GM23338 (cell line): ENCODE data around the gene PLXND1. TPM values are rescaled to one million over a fixed set of nuclear protein-coding genes. Genes with fewer than 3 reads are reported as not detected.
A peak's percentile ranks its signal among the peaks of the same experiment; 100 is the strongest.

ENCODE experiments used
- ATAC-seq: fragments of 200-7000 bp; cut with Tn5 transposase; 3 replicates; pipeline ENCODE4 v1.9.1; 2020
- DNase-seq: peaks from one replicate; pipeline ENCODE4 v3.0.0-alpha.2; 2015; ENCODE audit warnings: low spot score
- H2AFZ ChIP-seq: fragments of 200-600 bp; sonication (generic); 2 replicates; pipeline ENCODE4 v1.8.0; 2016; ENCODE audit warnings: antibody characterized with exemption, mild to moderate bottlenecking, moderate library complexity
- H3F3A ChIP-seq: fragments of 200-600 bp; sonication (generic); replicated peaks from 2 replicates; pipeline ENCODE4 v1.8.0; 2017; ENCODE audit warnings: antibody characterized with exemption, mixed run types, low read depth
- H3K27ac ChIP-seq: fragments of 200-600 bp; sonication (generic); 2 replicates; pipeline ENCODE4 v1.6.1; 2016; ENCODE audit warnings: low read depth
- H3K27me3 ChIP-seq: fragments of 200-600 bp; sonication (generic); 2 replicates; pipeline ENCODE4 v1.8.0; 2016; ENCODE audit warnings: mild to moderate bottlenecking, mixed run types, moderate library complexity; ENCODE audit not compliant: insufficient read depth
- H3K36me3 ChIP-seq: fragments of 200-600 bp; sonication (generic); 2 replicates; pipeline ENCODE4 v1.8.0; 2016; ENCODE audit warnings: mild to moderate bottlenecking; ENCODE audit not compliant: insufficient read depth
- H3K4me1 ChIP-seq: fragments of 200-600 bp; sonication (generic); 2 replicates; pipeline ENCODE4 v1.8.0; 2016; ENCODE audit warnings: mild to moderate bottlenecking, moderate library complexity; ENCODE audit not compliant: insufficient read depth
- H3K4me2 ChIP-seq: fragments of 200-600 bp; sonication (generic); 2 replicates; pipeline ENCODE4 v1.7.1; 2017; ENCODE audit warnings: mixed run types
- H3K4me3 ChIP-seq: fragments of 200-600 bp; sonication (generic); 2 replicates; pipeline ENCODE4 v1.6.1; 2016; ENCODE audit warnings: mixed run types
- H3K79me2 ChIP-seq: fragments of 200-600 bp; sonication (generic); replicated peaks from 2 replicates; pipeline ENCODE4 v1.8.0; 2017; ENCODE audit warnings: mild to moderate bottlenecking; ENCODE audit not compliant: insufficient read depth
- H3K9me2 ChIP-seq: fragments of 200-600 bp; sonication (generic); 2 replicates; pipeline ENCODE4 v1.8.0; 2017; ENCODE audit not compliant: insufficient read depth
- H4K20me1 ChIP-seq: fragments of 200-600 bp; sonication (generic); replicated peaks from 2 replicates; pipeline ENCODE4 v1.8.0; 2017; ENCODE audit warnings: mild to moderate bottlenecking; ENCODE audit not compliant: insufficient read depth
- H3K27ac Mint-ChIP-seq: 2 replicates; pipeline ENCODE4 v1.8.0; 2020; ENCODE audit warnings: inconsistent platforms, mild to moderate bottlenecking, moderate library complexity, mixed read lengths
- H3K27me3 Mint-ChIP-seq: 3 replicates; pipeline ENCODE4 v1.8.0; 2022; ENCODE audit warnings: low read depth, mild to moderate bottlenecking, moderate library complexity, mixed read lengths, inconsistent platforms; ENCODE audit not compliant: insufficient read depth, poor library complexity
- H3K36me3 Mint-ChIP-seq: 3 replicates; pipeline ENCODE4 v1.8.0; 2021; ENCODE audit warnings: low read depth, mild to moderate bottlenecking, inconsistent platforms, moderate library complexity, mixed read lengths
- H3K4me1 Mint-ChIP-seq: 3 replicates; pipeline ENCODE4 v1.8.0; 2020; ENCODE audit warnings: mild to moderate bottlenecking, inconsistent platforms, mixed read lengths
- H3K4me3 Mint-ChIP-seq: 3 replicates; pipeline ENCODE4 v1.8.0; 2021; ENCODE audit warnings: moderate library complexity, mild to moderate bottlenecking, inconsistent platforms, mixed read lengths
- H3K9me3 Mint-ChIP-seq: 3 replicates; pipeline ENCODE4 v1.8.0; 2020; ENCODE audit warnings: moderate library complexity, mild to moderate bottlenecking, inconsistent platforms, mixed read lengths
- EZH2 ChIP-seq: fragments of 200-600 bp; sonication (generic); IDR thresholded peaks from one replicate; pipeline ENCODE4 v1.8.0; 2017; ENCODE audit warnings: antibody characterized with exemption, mild to moderate bottlenecking, low read depth; ENCODE audit not compliant: unreplicated experiment
- EZH2phosphoT487 ChIP-seq: fragments of 200-600 bp; sonication (generic); IDR thresholded peaks from one replicate; pipeline ENCODE4 v1.8.1; 2018; ENCODE audit warnings: antibody characterized with exemption; ENCODE audit not compliant: unreplicated experiment
- JUNB ChIP-seq: IDR thresholded peaks from one replicate; pipeline ENCODE4 v1.6.1; 2016; ENCODE audit warnings: antibody characterized with exemption; ENCODE audit not compliant: unreplicated experiment
- ZNF114 ChIP-seq: fragments of 250-450 bp; sonication (Bioruptor Pico); IDR thresholded peaks from 2 replicates; pipeline ENCODE4 v1.5.0; 2020; ENCODE audit warnings: mild to moderate bottlenecking, moderate library complexity
- ZNF331 ChIP-seq: fragments of 250-450 bp; sonication (Bioruptor Pico); IDR thresholded peaks from 2 replicates; pipeline ENCODE4 v1.5.0; 2020; ENCODE audit warnings: low read depth, mild to moderate bottlenecking, moderate library complexity
- polyA plus RNA-seq: library from polyadenylated mRNA; unstranded; fragments of >200 nt; fragmentation: Nextera tagmentation; extraction: Ambion mirVana; gene quantifications from 2 replicates; pipeline ENCODE4 v1.2.1, GENCODE V29; 2016
- total RNA-seq: library from RNA; depleted of rRNA; stranded (reverse); fragments of >200 nt; shearing (Covaris generic); gene quantifications from 2 replicates; pipeline ENCODE4 v1.2.3, GENCODE V29; 2014
- TF ChIP-seq, protein P1 (sequence below): IDR thresholded peaks from one replicate; pipeline ENCODE4 v1.6.1; 2018; ENCODE audit warnings: antibody characterized with exemption; ENCODE audit not compliant: unreplicated experiment
- TF ChIP-seq, protein P2 (sequence below): IDR thresholded peaks from 2 replicates; pipeline ENCODE4 v1.6.1; 2016; ENCODE audit warnings: antibody characterized with exemption
- TF ChIP-seq, protein P3 (sequence below): fragments of 250-450 bp; sonication (Bioruptor Pico); IDR thresholded peaks from 2 replicates; pipeline ENCODE4 v1.5.0; 2020; ENCODE audit warnings: mild to moderate bottlenecking, moderate library complexity

The PLXND1 gene
- total and polyA plus RNA-seq, 2 experiments from 2014 or later, result 13.3 to 60.4 TPM

DNA sequence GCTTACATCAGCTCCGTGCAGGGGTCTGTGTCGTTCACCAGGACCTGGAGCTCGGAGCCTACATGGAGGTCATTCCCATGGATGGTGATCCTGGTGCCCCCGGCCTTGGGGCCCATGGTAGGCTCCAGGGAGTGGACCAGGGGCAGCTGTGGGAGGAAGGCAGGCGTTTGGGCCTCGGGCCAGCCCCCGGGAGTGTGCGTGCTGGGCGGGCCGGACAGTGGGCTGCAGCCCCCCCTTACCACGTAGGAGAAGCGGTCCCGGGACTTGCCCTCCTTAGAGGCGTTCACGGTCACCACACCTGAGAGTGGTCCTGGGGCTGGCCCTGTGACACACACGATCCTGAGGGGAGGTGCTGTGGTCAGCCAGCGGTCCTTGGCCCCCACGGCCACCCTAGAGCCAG, 33.9 kb downstream of the PLXND1 start (continued):
- TF ChIP-seq, protein P1, sequence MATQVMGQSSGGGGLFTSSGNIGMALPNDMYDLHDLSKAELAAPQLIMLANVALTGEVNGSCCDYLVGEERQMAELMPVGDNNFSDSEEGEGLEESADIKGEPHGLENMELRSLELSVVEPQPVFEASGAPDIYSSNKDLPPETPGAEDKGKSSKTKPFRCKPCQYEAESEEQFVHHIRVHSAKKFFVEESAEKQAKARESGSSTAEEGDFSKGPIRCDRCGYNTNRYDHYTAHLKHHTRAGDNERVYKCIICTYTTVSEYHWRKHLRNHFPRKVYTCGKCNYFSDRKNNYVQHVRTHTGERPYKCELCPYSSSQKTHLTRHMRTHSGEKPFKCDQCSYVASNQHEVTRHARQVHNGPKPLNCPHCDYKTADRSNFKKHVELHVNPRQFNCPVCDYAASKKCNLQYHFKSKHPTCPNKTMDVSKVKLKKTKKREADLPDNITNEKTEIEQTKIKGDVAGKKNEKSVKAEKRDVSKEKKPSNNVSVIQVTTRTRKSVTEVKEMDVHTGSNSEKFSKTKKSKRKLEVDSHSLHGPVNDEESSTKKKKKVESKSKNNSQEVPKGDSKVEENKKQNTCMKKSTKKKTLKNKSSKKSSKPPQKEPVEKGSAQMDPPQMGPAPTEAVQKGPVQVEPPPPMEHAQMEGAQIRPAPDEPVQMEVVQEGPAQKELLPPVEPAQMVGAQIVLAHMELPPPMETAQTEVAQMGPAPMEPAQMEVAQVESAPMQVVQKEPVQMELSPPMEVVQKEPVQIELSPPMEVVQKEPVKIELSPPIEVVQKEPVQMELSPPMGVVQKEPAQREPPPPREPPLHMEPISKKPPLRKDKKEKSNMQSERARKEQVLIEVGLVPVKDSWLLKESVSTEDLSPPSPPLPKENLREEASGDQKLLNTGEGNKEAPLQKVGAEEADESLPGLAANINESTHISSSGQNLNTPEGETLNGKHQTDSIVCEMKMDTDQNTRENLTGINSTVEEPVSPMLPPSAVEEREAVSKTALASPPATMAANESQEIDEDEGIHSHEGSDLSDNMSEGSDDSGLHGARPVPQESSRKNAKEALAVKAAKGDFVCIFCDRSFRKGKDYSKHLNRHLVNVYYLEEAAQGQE, result no peak

DNA sequence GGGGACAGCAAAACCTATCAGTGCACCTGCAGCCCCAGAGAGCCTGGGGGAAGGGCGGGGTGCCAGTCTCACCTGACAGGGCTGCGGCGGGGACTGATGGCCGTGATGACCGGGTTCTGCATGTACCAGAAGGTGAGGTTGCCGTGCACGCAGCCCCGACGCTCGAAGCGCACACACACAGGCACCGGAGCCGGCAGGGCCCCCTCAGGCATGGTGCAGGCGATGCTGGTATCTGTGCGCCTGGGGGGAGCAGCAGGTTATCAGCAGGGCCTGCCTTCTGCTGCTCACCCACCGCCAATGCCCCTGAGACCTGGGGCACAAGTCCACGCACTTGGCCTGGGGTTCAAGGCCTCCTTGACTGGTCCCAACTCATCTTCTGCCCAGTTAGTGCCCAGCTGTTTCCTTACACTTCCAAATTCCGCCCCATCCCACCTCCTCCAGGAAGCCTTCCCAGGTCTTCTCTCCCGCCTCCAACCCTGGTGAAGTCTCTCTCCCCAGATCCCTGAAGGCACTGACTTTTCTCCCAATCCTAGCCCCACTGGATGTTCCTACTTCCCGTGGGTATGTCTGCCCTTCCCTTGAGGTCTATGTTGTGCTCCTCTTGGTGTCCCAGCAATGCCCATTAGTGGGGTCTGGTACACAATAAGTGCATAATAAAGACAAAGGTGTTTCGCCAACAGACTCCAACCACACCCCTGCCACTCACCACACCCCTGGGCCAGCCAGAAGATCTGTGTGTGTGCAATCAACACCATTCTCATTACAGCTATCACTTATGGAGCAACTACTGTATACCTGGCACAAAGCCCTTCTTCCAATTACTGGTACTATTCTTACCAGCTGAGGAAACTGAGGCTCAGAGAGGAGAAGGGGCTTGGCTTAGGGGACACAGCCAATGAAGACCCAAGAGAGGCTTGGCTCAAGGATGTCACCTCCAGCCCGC, 34.6 kb downstream of the PLXND1 start:
- H3K4me1 Mint-ChIP-seq, result peaks cover 14% of the 10 kb centered on the region
- H3K4me3 ChIP-seq, result no peak overlapping the region
- H3K36me3 Mint-ChIP-seq, result peaks cover 2% of the 10 kb centered on the region; the same call in 1 of the 3 replicates
- H3K27ac Mint-ChIP-seq, result peak overlapping the region; percentile 24; the same call in 1 of the 2 replicates
- H3K27me3 ChIP-seq, result no peaks in the 10 kb centered on the region
- DNase-seq (no peak), ATAC-seq (no peak)
- no peaks in the 10 kb centered on the region; the same call in 2 of the 3 replicates for H3K9me3 Mint-ChIP-seq
- no peaks in the 10 kb centered on the region for H3K79me2 ChIP-seq
- peaks cover 3% of the 10 kb centered on the region for H3K27me3 Mint-ChIP-seq
- no peaks in the 10 kb centered on the region for H3F3A ChIP-seq
- H3K9me2 ChIP-seq, result no peaks in the 10 kb centered on the region
- H3K27ac ChIP-seq, result no peak overlapping the region
- H4K20me1 ChIP-seq, result no peaks in the 10 kb centered on the region
- no peaks in the 10 kb centered on the region for H3K4me1 ChIP-seq
- H2AFZ ChIP-seq, result no peak overlapping the region
- H3K4me3 Mint-ChIP-seq, result no peak overlapping the region
- H3K4me2 ChIP-seq, result no peak overlapping the region
- no peaks in the 10 kb centered on the region for H3K36me3 ChIP-seq
- TF ChIP-seq EZH2 (no peak), JUNB (no peak), ZNF331 (no peak), EZH2phosphoT487 (no peak), ZNF114 (CRISPR knock-in tag) (no peak)
- TF ChIP-seq, protein P1, result no peak
- TF ChIP-seq, protein P2, sequence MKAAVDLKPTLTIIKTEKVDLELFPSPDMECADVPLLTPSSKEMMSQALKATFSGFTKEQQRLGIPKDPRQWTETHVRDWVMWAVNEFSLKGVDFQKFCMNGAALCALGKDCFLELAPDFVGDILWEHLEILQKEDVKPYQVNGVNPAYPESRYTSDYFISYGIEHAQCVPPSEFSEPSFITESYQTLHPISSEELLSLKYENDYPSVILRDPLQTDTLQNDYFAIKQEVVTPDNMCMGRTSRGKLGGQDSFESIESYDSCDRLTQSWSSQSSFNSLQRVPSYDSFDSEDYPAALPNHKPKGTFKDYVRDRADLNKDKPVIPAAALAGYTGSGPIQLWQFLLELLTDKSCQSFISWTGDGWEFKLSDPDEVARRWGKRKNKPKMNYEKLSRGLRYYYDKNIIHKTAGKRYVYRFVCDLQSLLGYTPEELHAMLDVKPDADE, result no peak
- TF ChIP-seq, protein P3, sequence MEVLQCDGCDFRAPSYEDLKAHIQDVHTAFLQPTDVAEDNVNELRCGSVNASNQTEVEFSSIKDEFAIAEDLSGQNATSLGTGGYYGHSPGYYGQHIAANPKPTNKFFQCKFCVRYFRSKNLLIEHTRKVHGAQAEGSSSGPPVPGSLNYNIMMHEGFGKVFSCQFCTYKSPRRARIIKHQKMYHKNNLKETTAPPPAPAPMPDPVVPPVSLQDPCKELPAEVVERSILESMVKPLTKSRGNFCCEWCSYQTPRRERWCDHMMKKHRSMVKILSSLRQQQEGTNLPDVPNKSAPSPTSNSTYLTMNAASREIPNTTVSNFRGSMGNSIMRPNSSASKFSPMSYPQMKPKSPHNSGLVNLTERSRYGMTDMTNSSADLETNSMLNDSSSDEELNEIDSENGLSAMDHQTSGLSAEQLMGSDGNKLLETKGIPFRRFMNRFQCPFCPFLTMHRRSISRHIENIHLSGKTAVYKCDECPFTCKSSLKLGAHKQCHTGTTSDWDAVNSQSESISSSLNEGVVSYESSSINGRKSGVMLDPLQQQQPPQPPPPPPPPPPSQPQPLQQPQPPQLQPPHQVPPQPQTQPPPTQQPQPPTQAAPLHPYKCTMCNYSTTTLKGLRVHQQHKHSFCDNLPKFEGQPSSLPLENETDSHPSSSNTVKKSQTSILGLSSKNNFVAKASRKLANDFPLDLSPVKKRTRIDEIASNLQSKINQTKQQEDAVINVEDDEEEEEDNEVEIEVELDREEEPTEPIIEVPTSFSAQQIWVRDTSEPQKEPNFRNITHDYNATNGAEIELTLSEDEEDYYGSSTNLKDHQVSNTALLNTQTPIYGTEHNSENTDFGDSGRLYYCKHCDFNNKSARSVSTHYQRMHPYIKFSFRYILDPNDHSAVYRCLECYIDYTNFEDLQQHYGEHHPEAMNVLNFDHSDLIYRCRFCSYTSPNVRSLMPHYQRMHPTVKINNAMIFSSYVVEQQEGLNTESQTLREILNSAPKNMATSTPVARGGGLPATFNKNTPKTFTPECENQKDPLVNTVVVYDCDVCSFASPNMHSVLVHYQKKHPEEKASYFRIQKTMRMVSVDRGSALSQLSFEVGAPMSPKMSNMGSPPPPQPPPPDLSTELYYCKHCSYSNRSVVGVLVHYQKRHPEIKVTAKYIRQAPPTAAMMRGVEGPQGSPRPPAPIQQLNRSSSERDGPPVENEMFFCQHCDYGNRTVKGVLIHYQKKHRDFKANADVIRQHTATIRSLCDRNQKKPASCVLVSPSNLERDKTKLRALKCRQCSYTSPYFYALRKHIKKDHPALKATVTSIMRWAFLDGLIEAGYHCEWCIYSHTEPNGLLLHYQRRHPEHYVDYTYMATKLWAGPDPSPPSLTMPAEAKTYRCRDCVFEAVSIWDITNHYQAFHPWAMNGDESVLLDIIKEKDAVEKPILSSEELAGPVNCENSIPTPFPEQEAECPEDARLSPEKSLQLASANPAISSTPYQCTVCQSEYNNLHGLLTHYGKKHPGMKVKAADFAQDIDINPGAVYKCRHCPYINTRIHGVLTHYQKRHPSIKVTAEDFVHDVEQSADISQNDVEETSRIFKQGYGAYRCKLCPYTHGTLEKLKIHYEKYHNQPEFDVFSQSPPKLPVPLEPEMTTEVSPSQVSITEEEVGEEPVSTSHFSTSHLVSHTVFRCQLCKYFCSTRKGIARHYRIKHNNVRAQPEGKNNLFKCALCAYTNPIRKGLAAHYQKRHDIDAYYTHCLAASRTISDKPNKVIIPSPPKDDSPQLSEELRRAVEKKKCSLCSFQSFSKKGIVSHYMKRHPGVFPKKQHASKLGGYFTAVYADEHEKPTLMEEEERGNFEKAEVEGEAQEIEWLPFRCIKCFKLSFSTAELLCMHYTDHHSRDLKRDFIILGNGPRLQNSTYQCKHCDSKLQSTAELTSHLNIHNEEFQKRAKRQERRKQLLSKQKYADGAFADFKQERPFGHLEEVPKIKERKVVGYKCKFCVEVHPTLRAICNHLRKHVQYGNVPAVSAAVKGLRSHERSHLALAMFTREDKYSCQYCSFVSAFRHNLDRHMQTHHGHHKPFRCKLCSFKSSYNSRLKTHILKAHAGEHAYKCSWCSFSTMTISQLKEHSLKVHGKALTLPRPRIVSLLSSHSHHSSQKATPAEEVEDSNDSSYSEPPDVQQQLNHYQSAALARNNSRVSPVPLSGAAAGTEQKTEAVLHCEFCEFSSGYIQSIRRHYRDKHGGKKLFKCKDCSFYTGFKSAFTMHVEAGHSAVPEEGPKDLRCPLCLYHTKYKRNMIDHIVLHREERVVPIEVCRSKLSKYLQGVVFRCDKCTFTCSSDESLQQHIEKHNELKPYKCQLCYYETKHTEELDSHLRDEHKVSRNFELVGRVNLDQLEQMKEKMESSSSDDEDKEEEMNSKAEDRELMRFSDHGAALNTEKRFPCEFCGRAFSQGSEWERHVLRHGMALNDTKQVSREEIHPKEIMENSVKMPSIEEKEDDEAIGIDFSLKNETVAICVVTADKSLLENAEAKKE (CRISPR knock-in tag), result no peak
